ENCODE results near the gene SHB.
A peak's percentile ranks its signal among the peaks of the same experiment; 100 is the strongest.

The SHB gene

GRCh38 chr9:38003946-38004808 lies 64.8 kb downstream of the SHB start:
- ATAC-seq, result no peak
- H3K9me3 Mint-ChIP-seq, result no peaks in the 10 kb centered on the region
- H3K27ac Mint-ChIP-seq, result peak overlapping the region; percentile 36
- no peak overlapping the region for H3K4me3 Mint-ChIP-seq
- H3K36me3 Mint-ChIP-seq, result no peaks in the 10 kb centered on the region
- peaks cover 29% of the 10 kb centered on the region for H3K4me1 Mint-ChIP-seq
- no peaks in the 10 kb centered on the region for H3K27me3 Mint-ChIP-seq

- peaks cover 27% of the 10 kb centered on the region for H3K4me1 Mint-ChIP-seq
- H3K4me3 Mint-ChIP-seq, result no peak overlapping the region
- H3K27me3 Mint-ChIP-seq, result no peaks in the 10 kb centered on the region
- H3K36me3 Mint-ChIP-seq, result no peaks in the 10 kb centered on the region
- no peaks in the 10 kb centered on the region for H3K9me3 Mint-ChIP-seq
- ATAC-seq, result no peak
- no peak overlapping the region for H3K27ac Mint-ChIP-seq
Measured at GRCh38 chr9:38003230-38003629, 65.8 kb downstream of the SHB start.

GRCh38 chr9:38001430-38001829 lies 67.6 kb downstream of the SHB start:
- H3K27ac Mint-ChIP-seq, result no peak overlapping the region
- H3K9me3 Mint-ChIP-seq, result no peaks in the 10 kb centered on the region
- peaks cover 20% of the 10 kb centered on the region for H3K4me1 Mint-ChIP-seq
- H3K27me3 Mint-ChIP-seq, result no peaks in the 10 kb centered on the region
- H3K4me3 Mint-ChIP-seq, result no peak overlapping the region
- no peak for ATAC-seq
- H3K36me3 Mint-ChIP-seq, result no peaks in the 10 kb centered on the region

GRCh38 chr9:38000735-38001134 lies 68.3 kb downstream of the SHB start:
- Mint-ChIP-seq H3K36me3 (no peaks in the 10 kb centered on the region), H3K9me3 (no peaks in the 10 kb centered on the region), H3K27ac (no peak overlapping the region), H3K4me3 (no peak overlapping the region), H3K4me1 (peaks cover 20% of the 10 kb centered on the region), H3K27me3 (no peaks in the 10 kb centered on the region)
- ATAC-seq, result no peak

- H3K36me3 Mint-ChIP-seq, result no peaks in the 10 kb centered on the region
- H3K4me3 Mint-ChIP-seq, result no peak overlapping the region
- H3K9me3 Mint-ChIP-seq, result no peaks in the 10 kb centered on the region
- H3K27ac Mint-ChIP-seq, result peak overlapping the region; percentile 58
- ATAC-seq, result no peak
- H3K4me1 Mint-ChIP-seq, result peaks cover 25% of the 10 kb centered on the region
- no peaks in the 10 kb centered on the region for H3K27me3 Mint-ChIP-seq
Measured at GRCh38 chr9:38000332-38000731, 68.7 kb downstream of the SHB start.

GRCh38 chr9:37999588-38000189 lies 69.3 kb downstream of the SHB start:
- Mint-ChIP-seq H3K27me3 (no peaks in the 10 kb centered on the region), H3K4me1 (peaks cover 31% of the 10 kb centered on the region), H3K4me3 (no peak overlapping the region), H3K9me3 (no peaks in the 10 kb centered on the region), H3K27ac (peak overlapping the region; percentile 58), H3K36me3 (no peaks in the 10 kb centered on the region)
- ATAC-seq, result no peak

GRCh38 chr9:37998881-37999587 lies 70.0 kb downstream of the SHB start:
- Mint-ChIP-seq H3K27me3 (no peaks in the 10 kb centered on the region), H3K4me3 (no peak overlapping the region), H3K9me3 (no peaks in the 10 kb centered on the region), H3K4me1 (peaks cover 38% of the 10 kb centered on the region), H3K27ac (peak overlapping the region; percentile 58), H3K36me3 (no peaks in the 10 kb centered on the region)
- ATAC-seq, result no peak

GRCh38 chr9:37997636-37998374 lies 71.2 kb downstream of the SHB start:
- H3K9me3 Mint-ChIP-seq, result no peaks in the 10 kb centered on the region
- H3K4me3 Mint-ChIP-seq, result no peak overlapping the region
- H3K27me3 Mint-ChIP-seq, result peaks cover 5% of the 10 kb centered on the region
- ATAC-seq, result no peak
- H3K4me1 Mint-ChIP-seq, result peaks cover 39% of the 10 kb centered on the region
- peak overlapping the region; percentile 4 for H3K27ac Mint-ChIP-seq
- H3K36me3 Mint-ChIP-seq, result no peaks in the 10 kb centered on the region

- Mint-ChIP-seq H3K9me3 (no peaks in the 10 kb centered on the region), H3K36me3 (no peaks in the 10 kb centered on the region), H3K27me3 (peaks cover 7% of the 10 kb centered on the region), H3K4me3 (no peak overlapping the region), H3K4me1 (peaks cover 40% of the 10 kb centered on the region), H3K27ac (peak overlapping the region; percentile 4)
- no peak for ATAC-seq
Measured at GRCh38 chr9:37996819-37997217, 72.2 kb downstream of the SHB start.

GRCh38 chr9:37995961-37996818 lies 72.8 kb downstream of the SHB start:
- no peaks in the 10 kb centered on the region for H3K36me3 Mint-ChIP-seq
- peak overlapping the region; percentile 79 for H3K27ac Mint-ChIP-seq
- ATAC-seq, result no peak
- H3K4me1 Mint-ChIP-seq, result peaks cover 40% of the 10 kb centered on the region
- no peaks in the 10 kb centered on the region for H3K9me3 Mint-ChIP-seq
- H3K27me3 Mint-ChIP-seq, result peaks cover 7% of the 10 kb centered on the region
- no peak overlapping the region for H3K4me3 Mint-ChIP-seq

GRCh38 chr9:37995348-37995737 lies 73.7 kb downstream of the SHB start:
- Mint-ChIP-seq H3K36me3 (no peaks in the 10 kb centered on the region), H3K4me3 (no peak overlapping the region), H3K27ac (peak overlapping the region; percentile 79), H3K4me1 (peaks cover 43% of the 10 kb centered on the region), H3K27me3 (peaks cover 7% of the 10 kb centered on the region), H3K9me3 (no peaks in the 10 kb centered on the region)
- no peak for ATAC-seq

GRCh38 chr9:37994639-37995347 lies 74.2 kb downstream of the SHB start:
- H3K36me3 Mint-ChIP-seq, result no peaks in the 10 kb centered on the region
- no peaks in the 10 kb centered on the region for H3K9me3 Mint-ChIP-seq
- peaks cover 7% of the 10 kb centered on the region for H3K27me3 Mint-ChIP-seq
- peak; percentile 88 for ATAC-seq
- peak overlapping the region; percentile 15 for H3K4me3 Mint-ChIP-seq
- H3K27ac Mint-ChIP-seq, result peak overlapping the region; percentile 79
- H3K4me1 Mint-ChIP-seq, result peaks cover 42% of the 10 kb centered on the region

- no peaks in the 10 kb centered on the region for H3K9me3 Mint-ChIP-seq
- no peak overlapping the region for H3K4me3 Mint-ChIP-seq
- peak overlapping the region; percentile 6 for H3K27ac Mint-ChIP-seq
- ATAC-seq, result no peak
- H3K27me3 Mint-ChIP-seq, result peaks cover 7% of the 10 kb centered on the region
- H3K4me1 Mint-ChIP-seq, result peaks cover 32% of the 10 kb centered on the region
- no peaks in the 10 kb centered on the region for H3K36me3 Mint-ChIP-seq
Measured at GRCh38 chr9:37992924-37993349, 76.1 kb downstream of the SHB start.

Measured in stimulated activated memory B cell treated with anti-CD40 and anti-IgM and Interleukin-4, amounts not matched to agents 10 μg/mL and 1 μg/mL and 100 μg/mL, for 72 hours (primary cell).